22Rv1 (cell line): Measurements from ENCODE around the gene IGSF1.

ENCODE experiments used
- ZFX ChIP-seq: fragments of 450-650 bp; IDR thresholded peaks from 2 replicates; pipeline ENCODE4 v1.6.1; 2017; ENCODE audit warnings: antibody characterized with exemption, borderline replicate concordance
- TF ChIP-seq, protein P1 (sequence below): fragments of 450-650 bp; IDR thresholded peaks from 2 replicates; pipeline ENCODE4 v1.5.1; 2017; ENCODE audit warnings: mild to moderate bottlenecking

GRCh38 chrX:131226591-131226990 lies 62.5 kb downstream of the IGSF1 start:
- TF ChIP-seq, protein P1, sequence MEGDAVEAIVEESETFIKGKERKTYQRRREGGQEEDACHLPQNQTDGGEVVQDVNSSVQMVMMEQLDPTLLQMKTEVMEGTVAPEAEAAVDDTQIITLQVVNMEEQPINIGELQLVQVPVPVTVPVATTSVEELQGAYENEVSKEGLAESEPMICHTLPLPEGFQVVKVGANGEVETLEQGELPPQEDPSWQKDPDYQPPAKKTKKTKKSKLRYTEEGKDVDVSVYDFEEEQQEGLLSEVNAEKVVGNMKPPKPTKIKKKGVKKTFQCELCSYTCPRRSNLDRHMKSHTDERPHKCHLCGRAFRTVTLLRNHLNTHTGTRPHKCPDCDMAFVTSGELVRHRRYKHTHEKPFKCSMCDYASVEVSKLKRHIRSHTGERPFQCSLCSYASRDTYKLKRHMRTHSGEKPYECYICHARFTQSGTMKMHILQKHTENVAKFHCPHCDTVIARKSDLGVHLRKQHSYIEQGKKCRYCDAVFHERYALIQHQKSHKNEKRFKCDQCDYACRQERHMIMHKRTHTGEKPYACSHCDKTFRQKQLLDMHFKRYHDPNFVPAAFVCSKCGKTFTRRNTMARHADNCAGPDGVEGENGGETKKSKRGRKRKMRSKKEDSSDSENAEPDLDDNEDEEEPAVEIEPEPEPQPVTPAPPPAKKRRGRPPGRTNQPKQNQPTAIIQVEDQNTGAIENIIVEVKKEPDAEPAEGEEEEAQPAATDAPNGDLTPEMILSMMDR: no peak
- no peak for TF ChIP-seq ZFX
